Dedifferentiated amniotic fluid mesenchymal stem cell (primary cell): ENCODE results near the gene MIEF2.

Experiments used
- DNase-seq: peaks from one replicate; pipeline ENCODE4 v3.0.0-alpha.2; 2016; ENCODE audit errors: extremely low spot score

MIEF2 gene

DNA sequence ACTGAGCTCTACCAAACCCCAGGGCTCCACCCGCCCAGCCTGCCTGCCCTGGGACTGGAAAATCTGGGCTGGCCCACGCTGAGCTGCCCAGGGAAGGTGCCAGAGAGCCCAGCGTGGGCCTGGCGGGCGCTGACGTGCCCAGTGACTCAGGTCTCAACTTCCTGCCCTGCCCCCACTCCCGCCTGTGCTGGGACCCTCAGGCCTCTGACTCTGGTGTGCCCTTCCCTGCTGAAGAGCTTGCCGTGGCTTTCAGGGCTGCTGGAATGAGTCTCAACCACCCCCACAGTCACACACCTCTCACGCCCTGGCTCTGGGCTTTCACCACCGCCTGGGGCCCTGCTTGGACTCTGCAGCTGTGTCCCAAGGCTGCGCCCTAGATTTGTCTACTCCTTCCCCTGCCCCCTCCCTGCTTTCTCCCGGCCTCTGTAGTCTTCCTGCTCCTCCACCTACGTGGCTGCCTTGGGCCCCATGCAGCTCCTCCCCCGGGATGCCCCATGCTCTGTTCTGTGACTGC lies 24.7 kb upstream of the MIEF2 start:
- peak; percentile 56 for DNase-seq

GRCh38 chr17:18236494-18236893 lies 24.0 kb upstream of the MIEF2 start:
- no peak for DNase-seq

DNA sequence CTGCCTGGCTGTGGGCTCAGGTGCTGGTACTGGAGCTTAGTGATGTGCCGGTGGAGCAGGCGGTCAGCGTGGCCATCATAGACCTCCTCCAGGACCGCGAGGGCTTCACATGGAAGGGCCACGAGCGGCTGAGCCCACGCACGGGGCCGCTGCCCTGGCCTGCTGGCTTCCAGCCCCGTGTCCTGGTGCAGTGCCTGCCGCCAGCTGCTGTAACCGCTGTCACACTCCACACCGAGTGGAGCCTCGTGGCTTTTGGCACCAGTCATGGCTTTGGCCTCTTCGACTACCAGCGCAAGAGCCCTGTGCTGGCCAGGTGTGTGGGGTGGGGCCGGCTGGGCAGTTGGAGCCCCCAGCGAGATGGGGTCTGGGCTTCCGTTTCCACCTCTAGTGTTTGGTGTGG lies 23.0 kb upstream of the MIEF2 start:
- no peak for DNase-seq

GRCh38 chr17:18238299-18238698 lies 22.2 kb upstream of the MIEF2 start:
- DNase-seq: no peak

DNA sequence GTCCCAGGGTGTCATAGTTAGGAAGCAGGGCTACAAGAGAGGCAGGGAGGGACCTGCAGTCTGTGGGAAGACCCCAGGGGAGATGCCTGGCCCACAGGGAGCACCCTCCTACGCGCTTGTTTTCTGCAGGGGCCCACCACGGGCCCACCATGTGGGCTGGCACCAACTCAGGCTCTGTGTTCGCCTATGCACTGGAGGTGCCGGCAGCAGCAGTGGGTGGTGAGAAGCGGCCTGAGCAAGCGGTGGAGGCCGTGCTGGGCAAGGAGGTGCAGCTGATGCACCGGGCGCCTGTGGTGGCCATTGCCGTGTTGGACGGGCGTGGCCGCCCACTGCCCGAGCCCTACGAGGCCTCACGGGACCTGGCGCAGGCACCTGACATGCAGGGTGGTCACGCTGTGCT lies 20.0 kb upstream of the MIEF2 start:
- no peak for DNase-seq

DNA sequence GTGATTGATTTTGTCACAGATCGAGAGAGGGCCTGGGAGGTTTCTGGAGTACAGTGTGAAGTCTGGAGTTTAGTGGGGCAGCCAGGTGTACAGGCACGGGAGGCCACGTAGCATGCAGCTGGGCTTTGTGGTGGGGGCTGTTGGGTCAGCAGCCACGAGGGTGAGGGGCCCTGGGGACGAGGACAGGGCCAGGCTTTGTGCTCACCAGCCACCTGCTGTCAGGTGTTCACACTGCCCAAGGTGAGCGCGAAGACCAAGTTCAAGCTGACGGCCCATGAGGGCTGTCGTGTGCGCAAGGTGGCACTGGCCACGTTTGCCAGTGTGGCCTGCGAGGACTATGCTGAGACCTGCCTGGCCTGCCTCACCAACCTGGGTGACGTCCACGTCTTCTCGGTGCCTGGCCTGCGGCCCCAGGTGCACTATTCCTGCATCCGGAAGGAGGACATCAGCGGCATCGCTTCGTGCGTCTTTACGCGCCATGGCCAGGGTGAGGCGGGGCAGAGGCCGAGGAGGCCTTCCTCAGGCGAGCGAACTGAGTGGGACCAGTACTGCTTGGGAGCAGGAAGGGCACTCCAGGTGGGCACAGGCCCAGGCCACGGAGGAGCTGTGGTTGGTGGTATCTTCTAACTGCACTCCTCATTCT lies 19.1 kb upstream of the MIEF2 start:
- DNase-seq: no peak

DNA sequence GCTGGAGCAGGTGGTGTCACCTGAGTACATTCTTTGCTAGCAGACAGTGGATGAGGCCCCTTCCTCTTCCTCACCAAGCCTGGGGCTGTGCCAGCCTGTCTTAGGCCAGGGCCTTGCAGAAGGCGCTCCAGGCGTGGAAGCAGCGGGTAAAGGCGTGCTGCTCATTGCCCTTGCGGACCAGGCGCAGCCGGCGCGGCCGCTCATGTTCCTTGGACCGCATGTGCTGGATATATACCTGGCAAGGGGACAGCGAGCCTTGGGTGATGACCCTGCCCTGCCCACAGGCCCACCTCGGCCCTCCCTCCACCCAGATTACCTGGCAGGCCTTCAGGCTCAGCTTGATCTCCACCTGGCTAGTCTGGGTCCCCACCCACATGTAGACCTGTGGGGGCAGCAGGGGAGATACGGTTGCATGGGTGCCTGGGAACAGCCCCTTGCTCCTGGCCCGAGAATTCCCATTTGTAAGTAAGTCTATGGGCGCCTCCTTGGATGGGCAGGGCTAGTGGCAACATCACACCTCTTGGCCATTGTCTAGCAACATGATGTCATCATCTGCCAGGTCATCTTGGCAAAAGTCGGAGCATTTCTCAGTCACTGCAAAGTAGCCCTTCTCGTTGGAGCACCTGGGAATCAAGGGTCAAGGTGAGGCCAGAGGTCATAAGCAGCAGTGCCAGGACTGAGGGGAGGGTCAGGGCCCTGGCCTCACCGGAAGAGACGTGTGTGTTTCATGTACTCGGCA lies 15.3 kb upstream of the MIEF2 start:
- no peak for DNase-seq

- no peak for DNase-seq
Measured at GRCh38 chr17:18246109-18246725, 14.2 kb upstream of the MIEF2 start.

DNA sequence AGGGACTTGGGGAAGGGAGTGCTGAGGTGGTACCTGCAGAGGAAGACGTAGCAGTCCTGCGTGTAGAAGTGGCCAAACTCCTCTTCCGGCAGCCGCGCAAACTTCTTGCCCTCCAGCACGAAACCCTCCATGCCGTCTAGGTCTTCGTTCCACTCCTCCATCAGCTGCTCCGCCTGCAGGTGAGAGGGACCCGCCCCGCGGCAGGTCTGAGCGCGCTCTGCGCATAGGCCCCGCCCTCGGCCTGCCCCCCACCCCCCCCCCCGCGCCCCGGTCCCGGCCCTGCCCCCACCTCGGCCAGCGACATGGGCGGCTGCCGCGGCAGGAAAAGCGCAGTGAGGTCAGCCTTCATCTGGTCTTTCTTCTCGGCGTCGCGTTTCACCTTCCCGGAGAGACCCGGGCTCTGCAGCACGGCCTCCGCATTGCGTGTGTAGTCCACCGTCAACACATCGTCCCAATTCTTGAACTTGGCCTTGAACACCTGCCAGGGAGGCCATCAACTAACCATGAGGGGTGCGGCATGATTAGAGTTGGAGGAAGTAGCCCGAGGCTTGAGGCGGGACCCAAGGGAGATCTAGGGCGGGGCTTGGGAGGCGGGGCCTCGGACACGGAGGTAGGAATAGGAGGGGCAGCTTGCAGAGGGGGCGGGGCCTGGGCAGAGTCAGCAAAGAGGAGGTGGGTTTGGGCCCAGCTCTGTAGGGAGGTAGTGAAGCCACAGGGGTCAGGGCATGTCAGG lies 13.4 kb upstream of the MIEF2 start:
- DNase-seq: no peak

DNA sequence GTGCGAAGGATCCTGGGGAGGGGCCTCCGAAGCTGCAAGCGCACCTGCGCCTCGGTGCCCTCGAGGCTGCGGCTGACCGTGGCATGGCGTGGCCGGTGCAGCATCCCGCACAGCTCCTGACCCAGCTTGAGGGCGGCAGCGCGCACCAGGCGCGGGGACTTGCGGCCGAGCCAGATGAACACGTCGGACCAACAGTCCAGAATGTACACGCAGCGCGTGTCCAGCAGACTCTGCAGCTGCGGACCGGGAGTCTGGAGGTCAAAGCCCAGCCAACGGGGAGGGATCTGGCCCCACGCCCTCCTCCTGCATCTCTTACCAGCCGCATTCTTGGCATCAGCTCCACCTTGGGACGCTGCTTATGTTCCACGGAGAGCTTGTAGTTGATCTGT lies 12.9 kb upstream of the MIEF2 start:
- DNase-seq: no peak

DNA sequence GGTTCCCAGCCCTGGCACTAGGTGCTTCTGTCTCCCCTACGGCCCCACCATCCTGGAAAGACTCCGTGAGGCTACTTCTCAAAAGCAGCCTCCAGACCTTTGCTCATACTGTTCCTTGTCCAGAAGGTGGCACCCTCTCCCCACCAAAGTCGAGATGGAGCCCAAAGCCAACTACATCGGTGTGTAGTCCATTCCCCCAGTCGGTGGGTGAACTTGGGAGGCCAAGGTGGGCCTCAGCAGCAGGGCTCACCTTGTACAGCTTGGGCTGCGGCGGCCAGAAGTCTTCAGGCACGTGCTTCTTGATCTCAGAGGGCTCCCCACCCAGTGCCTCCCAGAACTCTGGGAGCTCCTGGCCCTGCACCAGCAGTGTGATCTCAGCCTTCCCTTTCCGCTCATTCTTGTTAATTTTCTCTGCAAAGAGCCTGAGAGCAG lies 12.1 kb upstream of the MIEF2 start:
- DNase-seq: peak; percentile 56

- no peak for DNase-seq
Measured at GRCh38 chr17:18248811-18249210, 11.7 kb upstream of the MIEF2 start.

- DNase-seq: no peak
Measured at GRCh38 chr17:18250259-18250658, 10.2 kb upstream of the MIEF2 start.

DNA sequence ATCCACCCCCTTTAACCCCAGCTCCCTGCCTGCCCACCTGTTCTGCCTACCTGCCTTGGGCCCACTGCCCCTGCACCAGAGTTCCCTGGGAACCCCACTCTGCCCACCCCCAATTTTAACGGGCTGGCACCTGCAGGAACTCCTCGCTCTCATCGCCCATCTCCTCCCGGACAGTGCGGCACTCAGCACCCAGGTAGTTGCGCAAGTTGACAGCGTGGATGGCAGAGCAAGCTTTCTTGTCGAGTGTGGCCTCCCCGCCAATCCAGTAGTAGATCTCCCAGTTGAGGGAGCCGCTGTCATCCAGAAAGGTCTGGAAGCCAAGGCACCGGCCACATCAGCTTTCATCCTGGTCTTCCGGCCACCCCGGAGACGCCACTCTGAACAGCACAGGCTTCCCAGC lies 9.8 kb upstream of the MIEF2 start:
- DNase-seq: no peak

- DNase-seq: no peak
Measured at GRCh38 chr17:18251204-18251603, 9.3 kb upstream of the MIEF2 start.

- DNase-seq: no peak
Measured at GRCh38 chr17:18252160-18252559, 8.3 kb upstream of the MIEF2 start.

DNA sequence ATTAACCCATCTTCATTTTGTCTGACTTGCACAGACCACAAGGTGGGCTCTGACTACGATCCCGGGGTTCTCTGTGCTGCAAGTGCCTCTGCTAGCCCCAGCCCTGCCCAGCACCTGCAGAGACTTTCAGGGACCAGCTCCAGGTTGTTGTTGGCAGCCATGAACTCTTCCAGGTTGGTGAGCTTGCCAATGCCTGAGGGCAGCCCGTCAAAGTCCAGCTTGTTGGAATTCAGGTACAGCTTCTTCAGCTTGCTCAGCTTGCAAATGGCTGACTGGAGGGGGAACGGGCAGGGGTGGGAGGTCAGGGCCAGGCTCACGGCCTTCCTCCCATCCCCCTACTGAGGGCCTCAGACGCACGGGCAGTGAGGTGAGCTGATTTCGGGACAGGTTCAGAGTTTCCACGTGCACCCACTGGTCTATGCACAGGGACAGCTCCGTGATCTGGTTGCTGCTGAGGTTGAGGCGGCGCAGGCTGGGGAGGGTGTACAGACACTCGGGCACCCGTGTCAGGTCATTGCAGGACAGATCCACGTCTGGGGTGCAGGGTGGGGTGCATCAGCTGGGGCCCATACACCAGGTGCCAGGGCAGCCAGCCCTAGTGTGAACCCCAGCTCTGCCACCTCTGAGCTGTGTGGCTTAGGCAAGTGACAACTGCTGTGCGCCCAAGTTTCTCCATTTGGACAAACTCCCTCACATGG lies 7.1 kb upstream of the MIEF2 start:
- no peak for DNase-seq

GRCh38 chr17:18253947-18254821 lies 6.3 kb upstream of the MIEF2 start:
- no peak for DNase-seq

DNA sequence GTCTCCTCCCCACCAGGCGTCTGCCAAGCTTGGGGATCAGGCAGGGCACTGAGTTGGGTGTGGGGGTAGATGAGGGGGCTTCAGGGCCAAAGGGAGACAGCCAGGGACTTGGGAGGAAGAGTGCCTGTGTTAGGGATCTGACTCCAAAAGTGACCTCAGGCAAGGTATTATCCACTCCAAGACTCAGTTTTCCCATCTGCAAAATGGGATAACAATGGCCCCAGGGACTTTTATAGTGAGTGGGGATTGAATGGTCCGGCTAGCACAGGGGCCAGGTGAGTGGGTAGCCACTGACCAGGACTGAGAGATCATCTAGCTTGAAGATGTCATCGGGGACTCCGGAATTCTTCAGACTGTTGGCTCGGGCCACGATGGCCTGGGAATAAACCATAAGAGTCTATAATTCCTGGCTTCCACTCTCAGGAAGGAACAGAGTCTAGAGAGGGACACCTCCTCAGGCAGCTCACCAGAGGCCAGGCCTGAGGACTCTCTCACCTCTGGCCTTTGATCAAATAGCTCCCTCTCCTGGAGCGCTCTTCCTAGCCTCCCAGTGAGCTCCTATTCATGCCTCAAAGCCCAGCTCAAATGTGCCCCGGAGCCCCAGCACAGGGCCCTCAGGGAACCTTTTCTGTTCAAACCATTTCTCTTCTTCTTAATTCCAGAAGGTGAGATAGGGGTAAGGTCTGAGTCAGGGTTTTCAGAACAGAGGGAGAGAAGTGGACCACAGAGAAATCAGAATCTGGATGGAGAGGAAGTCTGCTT lies 5.4 kb upstream of the MIEF2 start:
- no peak for DNase-seq

DNA sequence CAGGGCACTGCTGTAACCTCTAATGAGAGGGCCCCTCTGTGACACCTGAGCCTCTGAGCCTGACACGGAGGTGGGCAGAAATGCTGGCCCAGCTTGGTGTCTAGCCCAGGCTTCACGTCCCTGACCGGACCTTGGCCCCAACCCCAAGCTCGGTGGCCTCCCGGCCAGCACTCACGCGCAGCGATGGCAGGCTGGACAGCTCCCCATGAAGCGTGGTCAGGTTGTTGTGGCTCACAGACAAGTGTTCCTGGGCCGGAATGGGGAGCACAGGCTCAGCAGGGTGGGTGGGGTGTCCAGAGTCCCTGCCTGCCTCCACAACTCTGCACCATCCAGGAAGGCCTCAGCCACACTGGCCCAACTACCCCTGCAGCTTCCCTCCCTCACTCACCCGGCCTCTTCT lies 4.1 kb upstream of the MIEF2 start:
- DNase-seq: no peak
